ENCODE results near the gene CNTLN. TPM values are rescaled to one million over a fixed set of nuclear protein-coding genes. Genes with fewer than 3 reads are reported as not detected.

Gene CNTLN, protein sequence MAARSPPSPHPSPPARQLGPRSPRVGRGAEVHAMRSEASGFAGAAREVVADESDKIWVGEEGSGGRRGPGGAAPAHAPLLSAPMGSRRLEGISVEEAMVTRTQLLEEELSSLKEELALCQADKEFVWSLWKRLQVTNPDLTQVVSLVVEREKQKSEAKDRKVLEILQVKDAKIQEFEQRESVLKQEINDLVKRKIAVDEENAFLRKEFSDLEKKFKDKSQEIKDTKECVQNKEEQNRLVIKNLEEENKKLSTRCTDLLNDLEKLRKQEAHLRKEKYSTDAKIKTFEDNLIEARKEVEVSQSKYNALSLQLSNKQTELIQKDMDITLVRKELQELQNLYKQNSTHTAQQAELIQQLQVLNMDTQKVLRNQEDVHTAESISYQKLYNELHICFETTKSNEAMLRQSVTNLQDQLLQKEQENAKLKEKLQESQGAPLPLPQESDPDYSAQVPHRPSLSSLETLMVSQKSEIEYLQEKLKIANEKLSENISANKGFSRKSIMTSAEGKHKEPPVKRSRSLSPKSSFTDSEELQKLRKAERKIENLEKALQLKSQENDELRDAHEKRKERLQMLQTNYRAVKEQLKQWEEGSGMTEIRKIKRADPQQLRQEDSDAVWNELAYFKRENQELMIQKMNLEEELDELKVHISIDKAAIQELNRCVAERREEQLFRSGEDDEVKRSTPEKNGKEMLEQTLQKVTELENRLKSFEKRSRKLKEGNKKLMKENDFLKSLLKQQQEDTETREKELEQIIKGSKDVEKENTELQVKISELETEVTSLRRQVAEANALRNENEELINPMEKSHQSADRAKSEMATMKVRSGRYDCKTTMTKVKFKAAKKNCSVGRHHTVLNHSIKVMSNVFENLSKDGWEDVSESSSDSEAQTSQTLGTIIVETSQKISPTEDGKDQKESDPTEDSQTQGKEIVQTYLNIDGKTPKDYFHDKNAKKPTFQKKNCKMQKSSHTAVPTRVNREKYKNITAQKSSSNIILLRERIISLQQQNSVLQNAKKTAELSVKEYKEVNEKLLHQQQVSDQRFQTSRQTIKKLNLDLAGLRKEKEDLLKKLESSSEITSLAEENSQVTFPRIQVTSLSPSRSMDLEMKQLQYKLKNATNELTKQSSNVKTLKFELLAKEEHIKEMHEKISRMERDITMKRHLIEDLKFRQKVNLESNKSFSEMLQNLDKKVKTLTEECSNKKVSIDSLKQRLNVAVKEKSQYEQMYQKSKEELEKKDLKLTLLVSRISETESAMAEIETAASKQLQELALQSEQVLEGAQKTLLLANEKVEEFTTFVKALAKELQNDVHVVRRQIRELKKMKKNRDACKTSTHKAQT (N-terminal part only)
- total RNA-seq (1 to 10 TPM in 1 of 5 donors, under 1 TPM in 4; 0.08 to 1.1 (median 0.13) TPM), total RNA-seq (0.13 to 6.9 (median 0.85) reads per million in 29 experiments)
- 0.20 TPM for total RNA-seq (2013)

DNA sequence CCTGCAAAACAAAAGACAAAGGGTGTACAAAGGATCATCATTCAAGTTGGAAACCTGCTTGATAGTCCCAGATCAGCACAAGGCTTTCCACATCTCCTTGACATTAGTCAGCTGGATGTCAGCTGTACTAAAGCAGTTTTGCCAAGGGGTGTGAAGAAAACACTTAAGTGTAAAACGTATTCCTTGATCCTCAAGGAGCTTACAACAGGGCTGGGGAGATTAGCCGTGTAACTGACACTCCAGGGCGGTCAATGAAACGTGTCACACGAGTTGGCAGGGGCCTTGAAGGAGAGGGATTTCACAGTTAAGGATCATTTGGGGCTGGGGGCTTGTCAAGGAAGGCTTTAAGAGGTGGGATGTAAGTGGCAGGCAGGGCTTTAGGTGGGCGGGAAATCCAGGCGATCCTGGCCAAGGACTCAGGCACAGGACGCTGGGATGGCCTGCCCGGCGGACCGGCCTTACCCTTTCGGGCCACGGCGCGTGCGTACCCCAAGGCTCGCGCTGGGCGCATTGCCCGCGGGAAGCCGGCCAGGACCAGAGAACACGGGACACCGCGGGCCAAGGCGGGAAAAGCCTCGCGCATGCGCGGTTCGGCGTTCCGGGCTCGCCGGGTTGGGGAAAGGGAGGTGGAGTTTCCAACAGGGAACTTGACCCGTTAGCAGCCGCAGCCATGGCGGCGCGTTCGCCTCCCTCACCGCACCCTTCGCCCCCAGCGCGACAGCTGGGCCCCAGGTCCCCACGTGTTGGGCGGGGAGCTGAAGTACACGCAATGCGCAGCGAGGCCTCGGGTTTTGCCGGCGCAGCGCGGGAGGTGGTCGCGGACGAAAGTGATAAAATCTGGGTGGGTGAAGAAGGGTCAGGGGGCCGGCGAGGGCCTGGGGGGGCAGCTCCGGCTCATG, at the start of gene CNTLN:
Gene CNTLN (plus strand): TSS at position 645 of the 899 bp plus-strand sequence. CDS start 26 bp downstream, at position 671.
- POLR2A ChIA-PET = no interaction called here
- peaks cover 0 to 14% of the 10 kb centered on the region in 2 experiments for H3K27me3 ChIP-seq (replicated peaks in 1 of 2; ENCODE audit: control insufficient read depth in 2 of 2, extremely low read depth in 1 of 2, insufficient read depth in 2 of 2, low read length in 1 of 2)
- peak within 1 kb of the TSS; percentile 36 to 83 for H3K4me3 ChIP-seq (ENCODE audit: control insufficient read depth in 1 of 2, extremely low read depth in 1 of 2, low read length in 1 of 2)
- WGBS (ENCODE audit: insufficient coverage) = 10% methylated on average over 61 of the region's 61 CpGs
- H3K9me3 ChIP-seq = no peaks in the 10 kb centered on the region
- H3K36me3 ChIP-seq (ENCODE audit: control insufficient read depth in 2 of 2, extremely low read depth in 1 of 2, insufficient read depth in 1 of 2, low read length in 1 of 2) = no peaks in the 10 kb centered on the region
- DNase-seq (peak in 11 of 35 experiments; percentile 0 to 36 (median 4)), ATAC-seq (replicated peaks in 1 of 4) (peak in 3 of 4 experiments; percentile 35 to 59 (median 50))
- H3K27ac Mint-ChIP-seq = no peak within 1 kb of the TSS
- peaks cover 0 to 7% (median 0%) of the 10 kb centered on the region in 3 donors for H3K9me3 Mint-ChIP-seq
- peaks cover 0 to 8% of the 10 kb centered on the region in 2 experiments for H3K4me1 ChIP-seq (ENCODE audit: control insufficient read depth in 1 of 2, extremely low read depth in 1 of 2, insufficient read depth in 2 of 2, low read length in 2 of 2)
- peak within 1 kb of the TSS; percentile 57 to 70 (median 61) for H3K4me3 Mint-ChIP-seq
- H3K27ac ChIP-seq (ENCODE audit: low read length) = no peak within 1 kb of the TSS
- CTCF ChIA-PET = no interaction called here
- H3K27me3 Mint-ChIP-seq = peaks cover 9 to 20% of the 10 kb centered on the region in 2 donors
- H3K36me3 Mint-ChIP-seq = no peaks in the 10 kb centered on the region
- H3K4me1 Mint-ChIP-seq = peaks cover 0 to 11% (median 9%) of the 10 kb centered on the region in 3 donors

DNA sequence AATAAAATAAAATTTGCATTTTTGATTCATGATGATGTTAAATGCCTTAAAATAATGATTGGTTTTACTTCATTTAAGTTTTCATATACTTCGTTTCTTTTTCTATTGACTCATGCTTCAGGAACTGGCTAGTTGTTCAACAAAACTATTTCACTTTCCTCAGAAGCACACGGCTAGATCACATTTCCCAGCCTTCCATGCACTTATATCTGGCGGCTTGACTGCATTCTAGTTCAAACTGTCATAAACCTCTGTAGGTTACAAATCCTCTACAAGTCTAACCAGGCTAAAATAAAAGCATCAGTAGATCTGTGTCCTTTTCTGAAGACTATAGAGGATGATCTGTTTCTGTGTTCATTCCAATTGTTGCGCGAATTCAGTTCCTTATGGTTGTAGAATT, 46.3 kb upstream of the CNTLN start:
- Mint-ChIP-seq H3K27me3 (no peaks in the 10 kb centered on the region), H3K9me3 (peaks cover 0 to 7% (median 3%) of the 10 kb centered on the region in 3 donors), H3K36me3 (no peaks in the 10 kb centered on the region), H3K27ac (no peak overlapping the region), H3K4me3 (no peak overlapping the region), H3K4me1 (no peaks in the 10 kb centered on the region)
- CTCF ChIA-PET = no interaction called here
- DNase-seq = no peak
- ATAC-seq (replicated peaks in 1 of 4) = no peak
- no peak overlapping the region for H3K4me3 ChIP-seq (ENCODE audit: control insufficient read depth in 1 of 2, extremely low read depth in 1 of 2, low read length in 1 of 2)
- H3K27ac ChIP-seq (ENCODE audit: low read length) = no peak overlapping the region
- 81% methylated on average over 2 of the region's 5 CpGs for WGBS (ENCODE audit: insufficient coverage)
- H3K36me3 ChIP-seq (ENCODE audit: control insufficient read depth in 2 of 2, extremely low read depth in 1 of 2, insufficient read depth in 1 of 2, low read length in 1 of 2) = no peaks in the 10 kb centered on the region
- H3K27me3 ChIP-seq (replicated peaks in 1 of 2; ENCODE audit: control insufficient read depth in 2 of 2, extremely low read depth in 1 of 2, insufficient read depth in 2 of 2, low read length in 1 of 2) = no peaks in the 10 kb centered on the region
- POLR2A ChIA-PET = no interaction called here
- H3K4me1 ChIP-seq (ENCODE audit: control insufficient read depth in 1 of 2, extremely low read depth in 1 of 2, insufficient read depth in 2 of 2, low read length in 2 of 2) = no peaks in the 10 kb centered on the region
- H3K9me3 ChIP-seq = no peaks in the 10 kb centered on the region

DNA sequence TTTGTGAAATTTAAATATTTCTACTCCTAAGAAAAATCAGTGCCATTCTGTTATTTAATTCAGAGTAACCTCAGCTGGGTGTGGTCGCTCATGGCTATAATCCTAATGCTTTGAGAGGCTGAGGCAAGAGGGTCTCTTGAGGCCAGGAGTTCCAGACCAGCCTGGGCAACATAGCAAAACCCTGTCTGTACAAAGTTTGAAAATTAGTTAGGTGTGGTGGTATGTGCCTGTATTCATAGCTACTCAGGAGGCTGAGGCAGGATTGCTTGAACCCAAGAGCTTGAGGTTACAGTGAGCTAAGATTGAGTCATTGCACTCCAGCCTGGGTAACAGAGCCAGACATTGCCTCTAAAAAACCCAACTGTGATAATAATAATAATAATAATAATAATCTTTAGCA, 44.8 kb upstream of the CNTLN start:
- ChIA-PET CTCF (interaction anchor here in 1 of 2 donors (0.5 kb wide), 1 partner anchor 47 kb away, joined by 6 read pairs; no protein-coding TSS in a partner anchor), POLR2A (no interaction called here)
- DNase-seq (no peak), ATAC-seq (replicated peaks in 1 of 4) (no peak)
- Histone ChIP-seq H3K9me3 (no peaks in the 10 kb centered on the region), H3K4me1 (ENCODE audit: control insufficient read depth in 1 of 2, extremely low read depth in 1 of 2, insufficient read depth in 2 of 2, low read length in 2 of 2) (no peaks in the 10 kb centered on the region), H3K27me3 (replicated peaks in 1 of 2; ENCODE audit: control insufficient read depth in 2 of 2, extremely low read depth in 1 of 2, insufficient read depth in 2 of 2, low read length in 1 of 2) (no peaks in the 10 kb centered on the region), H3K4me3 (ENCODE audit: control insufficient read depth in 1 of 2, extremely low read depth in 1 of 2, low read length in 1 of 2) (no peak overlapping the region), H3K27ac (ENCODE audit: low read length) (no peak overlapping the region), H3K36me3 (ENCODE audit: control insufficient read depth in 2 of 2, extremely low read depth in 1 of 2, insufficient read depth in 1 of 2, low read length in 1 of 2) (no peaks in the 10 kb centered on the region)
- Mint-ChIP-seq H3K4me1 (no peaks in the 10 kb centered on the region), H3K27ac (no peak overlapping the region), H3K4me3 (no peak overlapping the region), H3K27me3 (no peaks in the 10 kb centered on the region), H3K36me3 (no peaks in the 10 kb centered on the region), H3K9me3 (peaks cover 0 to 7% (median 6%) of the 10 kb centered on the region in 3 donors)
- no CpG with 5 or more reads among the region's 1 CpG for WGBS (ENCODE audit: insufficient coverage)

DNA sequence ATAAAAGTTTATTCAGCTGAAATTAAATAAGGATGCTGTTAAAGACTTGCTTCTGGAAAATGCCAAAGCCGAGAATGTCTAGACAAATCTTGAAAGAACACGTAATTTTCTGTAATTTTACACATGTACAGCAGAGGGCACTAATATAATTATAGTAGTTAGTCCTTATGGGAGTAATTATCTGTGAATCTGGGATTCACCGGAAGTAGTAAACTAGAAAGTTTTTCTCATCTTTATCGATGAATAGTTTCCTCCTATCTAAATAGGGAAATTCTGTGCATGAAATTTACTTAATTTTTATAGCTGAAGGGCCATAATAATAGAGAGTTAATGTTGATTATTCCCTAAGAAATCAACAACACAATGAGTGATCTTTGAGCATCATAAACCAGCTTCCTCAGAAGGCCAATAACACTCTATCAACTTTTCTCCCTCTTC, 18.4 kb upstream of the CNTLN start:
- Mint-ChIP-seq H3K4me1 (no peaks in the 10 kb centered on the region), H3K36me3 (no peaks in the 10 kb centered on the region), H3K9me3 (peaks cover 0 to 6% (median under 1%) of the 10 kb centered on the region in 3 donors), H3K27me3 (no peaks in the 10 kb centered on the region), H3K27ac (no peak overlapping the region), H3K4me3 (no peak overlapping the region)
- ChIA-PET CTCF (no interaction called here), POLR2A (no interaction called here)
- peaks cover 0 to 2% of the 10 kb centered on the region in 2 experiments for H3K27me3 ChIP-seq (replicated peaks in 1 of 2; ENCODE audit: control insufficient read depth in 2 of 2, extremely low read depth in 1 of 2, insufficient read depth in 2 of 2, low read length in 1 of 2)
- H3K4me1 ChIP-seq (ENCODE audit: control insufficient read depth in 1 of 2, extremely low read depth in 1 of 2, insufficient read depth in 2 of 2, low read length in 2 of 2) = no peaks in the 10 kb centered on the region
- no CpG with 5 or more reads among the region's 4 CpGs for WGBS (ENCODE audit: insufficient coverage)
- H3K4me3 ChIP-seq (ENCODE audit: control insufficient read depth in 1 of 2, extremely low read depth in 1 of 2, low read length in 1 of 2) = no peak overlapping the region
- H3K9me3 ChIP-seq = no peaks in the 10 kb centered on the region
- DNase-seq (no peak), ATAC-seq (replicated peaks in 1 of 4) (no peak)
- H3K36me3 ChIP-seq (ENCODE audit: control insufficient read depth in 2 of 2, extremely low read depth in 1 of 2, insufficient read depth in 1 of 2, low read length in 1 of 2) = no peaks in the 10 kb centered on the region
- no peak overlapping the region for H3K27ac ChIP-seq (ENCODE audit: low read length)

DNA sequence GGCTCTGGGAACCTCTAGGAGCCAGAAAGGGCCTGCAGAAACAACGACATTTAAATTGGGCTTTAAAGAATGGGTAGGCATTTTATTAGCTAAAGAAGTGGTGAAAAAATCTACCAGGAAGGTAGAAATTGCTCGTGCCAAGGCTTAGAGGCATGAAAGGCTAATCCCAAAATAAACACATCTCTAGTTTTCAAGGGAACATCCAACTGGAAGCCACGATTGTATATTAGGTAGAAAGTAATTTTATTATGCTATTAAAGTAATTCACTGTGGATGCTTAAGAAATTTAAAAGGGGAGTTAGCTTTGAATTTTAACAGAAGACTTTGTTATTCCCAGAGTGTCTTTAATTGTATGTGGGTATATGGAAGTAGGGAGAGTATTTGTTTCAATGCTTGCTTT, 17.5 kb upstream of the CNTLN start:
- Mint-ChIP-seq H3K9me3 (peaks cover 0 to 6% (median 0%) of the 10 kb centered on the region in 3 donors), H3K4me1 (no peaks in the 10 kb centered on the region), H3K27ac (no peak overlapping the region), H3K4me3 (no peak overlapping the region), H3K27me3 (no peaks in the 10 kb centered on the region), H3K36me3 (no peaks in the 10 kb centered on the region)
- CTCF ChIA-PET = interaction anchor here in 1 of 2 donors (0.6 kb wide), 1 partner anchor 369 kb away, joined by 19 read pairs; no protein-coding TSS in a partner anchor
- H3K4me3 ChIP-seq (ENCODE audit: control insufficient read depth in 1 of 2, extremely low read depth in 1 of 2, low read length in 1 of 2) = no peak overlapping the region
- no peaks in the 10 kb centered on the region for H3K9me3 ChIP-seq
- ATAC-seq (replicated peaks in 1 of 4) (no peak), DNase-seq (no peak)
- WGBS (ENCODE audit: insufficient coverage) = 60% methylated on average over 1 of the region's 3 CpGs
- H3K4me1 ChIP-seq (ENCODE audit: control insufficient read depth in 1 of 2, extremely low read depth in 1 of 2, insufficient read depth in 2 of 2, low read length in 2 of 2) = no peaks in the 10 kb centered on the region
- H3K27ac ChIP-seq (ENCODE audit: low read length) = no peak overlapping the region
- H3K27me3 ChIP-seq (replicated peaks in 1 of 2; ENCODE audit: control insufficient read depth in 2 of 2, extremely low read depth in 1 of 2, insufficient read depth in 2 of 2, low read length in 1 of 2) = no peaks in the 10 kb centered on the region
- POLR2A ChIA-PET = no interaction called here
- no peaks in the 10 kb centered on the region for H3K36me3 ChIP-seq (ENCODE audit: control insufficient read depth in 2 of 2, extremely low read depth in 1 of 2, insufficient read depth in 1 of 2, low read length in 1 of 2)

Measured in T-cell (primary cell).